HL-60 (cell line): Measurements from ENCODE around the gene ULK1.

Experiments used
- DNase-seq, 2 experiments: peaks; one replicate each; pipeline ENCODE4 v3.0.0-alpha.2; 2010 to 2020; ENCODE audit warnings: low read depth in 1 of 2, low spot score in 1 of 2
- H3K27ac ChIP-seq: fragments of 250-450 bp; sonication (Bioruptor Pico); replicated peaks from 2 replicates; pipeline ENCODE4 v1.5.1; 2020; ENCODE audit warnings: mild to moderate bottlenecking, moderate library complexity
- H3K27me3 ChIP-seq: fragments of 250-450 bp; sonication (Bioruptor Pico); 2 replicates; pipeline ENCODE4 v1.5.1; 2021; ENCODE audit warnings: mild to moderate bottlenecking, moderate library complexity; ENCODE audit not compliant: insufficient read depth, poor library complexity, severe bottlenecking
- H3K4me3 ChIP-seq: replicated peaks from 2 replicates; pipeline ENCODE4 v1.5.1; 2011; ENCODE audit warnings: mild to moderate bottlenecking, control low read depth, low read length; ENCODE audit not compliant: insufficient read depth
- CTCF ChIP-seq: IDR thresholded peaks from one replicate; pipeline ENCODE4 v1.5.1; 2011; ENCODE audit warnings: low read length, control low read depth, inconsistent platforms; ENCODE audit not compliant: insufficient read depth
- GABPA ChIP-seq: IDR thresholded peaks from 2 replicates; pipeline ENCODE4 v1.6.1; 2012; ENCODE audit warnings: low read depth
- POLR2AphosphoS5 ChIP-seq: IDR thresholded peaks from 2 replicates; pipeline ENCODE4 v1.6.1; 2012; ENCODE audit warnings: low read depth
- REST ChIP-seq: IDR thresholded peaks from 2 replicates; pipeline ENCODE4 v1.6.1; 2012; ENCODE audit warnings: low read depth; ENCODE audit not compliant: insufficient replicate concordance
- SPI1 ChIP-seq: IDR thresholded peaks from 2 replicates; pipeline ENCODE4 v1.6.1; 2012; ENCODE audit warnings: low read depth, mild to moderate bottlenecking, borderline replicate concordance

ULK1 gene

GRCh38 chr12:131861261-131862083 is 33.0 kb upstream of the ULK1 start:
- DNase-seq: no peak
- TF ChIP-seq SPI1 (no peak), GABPA (no peak), CTCF (no peak), REST (no peak), POLR2AphosphoS5 (no peak)
- H3K4me3 ChIP-seq: no peak overlapping the region
- H3K27ac ChIP-seq: peak overlapping the region; percentile 81
- no peaks in the 10 kb centered on the region for H3K27me3 ChIP-seq

- no peak for TF ChIP-seq POLR2AphosphoS5
- TF ChIP-seq SPI1: no peak
- TF ChIP-seq CTCF: no peak
- no peak for TF ChIP-seq GABPA
- no peak for TF ChIP-seq REST
- Histone ChIP-seq H3K4me3 (no peak overlapping the region), H3K27ac (peak overlapping the region; percentile 81), H3K27me3 (no peaks in the 10 kb centered on the region)
- DNase-seq: no peak
Measured at GRCh38 chr12:131862084-131862441, 32.4 kb upstream of the ULK1 start.

- no peak for DNase-seq
Measured at GRCh38 chr12:131862600-131862993, 31.8 kb upstream of the ULK1 start.

More at GRCh38 chr12:131862600-131862993, 31.8 kb upstream of the ULK1 start:
- TF ChIP-seq REST (no peak), SPI1 (no peak), CTCF (no peak), POLR2AphosphoS5 (no peak), GABPA (no peak)
- no peaks in the 10 kb centered on the region for H3K27me3 ChIP-seq
- H3K27ac ChIP-seq: peak overlapping the region; percentile 81
- H3K4me3 ChIP-seq: no peak overlapping the region
